Endothelial cell of umbilical vein (primary cell): ENCODE measurements around the gene TARDBP. TPM values are rescaled to one million over a fixed set of nuclear protein-coding genes. Genes with fewer than 3 reads are reported as not detected.

Experiments used
- BruUV-seq: library from RNA; stranded (reverse); fragments of 400-500 nt; replicated peaks from 2 replicates; lab custom pipeline; 2021; lab: Mats Ljungman, UMichigan
- CTCF ChIA-PET: fragments of 300-600, 350-600 bp; sonication (Branson Sonifier 250); formaldehyde crosslinking; loops from one replicate; lab custom pipeline; 2021; ENCODE audit warnings: antibody characterized with exemption, inconsistent platforms; lab: Charles Lee
- POLR2A ChIA-PET: fragments of 300-600, 350-600 bp; sonication (Branson Sonifier 250); formaldehyde crosslinking; loops from one replicate; lab custom pipeline; 2021; ENCODE audit warnings: antibody characterized with exemption, inconsistent platforms; lab: Charles Lee
- DNase-seq: peaks from one replicate; pipeline ENCODE4 v3.0.0-alpha.2; 2011; ENCODE audit warnings: low read depth, low spot score
- FAIRE-seq: peaks from 2 replicates; lab custom pipeline; 2011; peaks lifted over from hg19 to GRCh38; lab: Jason Lieb, UNC
- H2AFZ ChIP-seq: 2 replicates; pipeline ENCODE4 v1.6.0; 2012; ENCODE audit warnings: low read depth, low read length, control low read depth, inconsistent platforms
- H3K27ac ChIP-seq: 2 replicates; pipeline ENCODE4 v1.5.1; 2011; ENCODE audit warnings: low read depth, mild to moderate bottlenecking, control low read depth, low read length, moderate library complexity; ENCODE audit not compliant: insufficient read depth
- H3K27me3 ChIP-seq, 2 experiments: 2 replicates each; pipeline versions ENCODE4 v1.6.0 to v1.6.1; 2011; ENCODE audit warnings: low read length in 2 of 2, mixed read lengths in 1 of 2; ENCODE audit not compliant: control insufficient read depth in 2 of 2, insufficient read depth in 2 of 2
- H3K36me3 ChIP-seq, 2 experiments: 2 replicates in 1 of 2; 3 replicates in 1 of 2; pipeline ENCODE4 v1.5.1; 2011; ENCODE audit warnings: low read length in 2 of 2, mild to moderate bottlenecking in 1 of 2, moderate library complexity in 1 of 2; ENCODE audit not compliant: control insufficient read depth in 2 of 2, insufficient read depth in 2 of 2; ENCODE audit errors: extremely low read depth in 1 of 2
- H3K4me1 ChIP-seq: 3 replicates; pipeline ENCODE4 v1.5.1; 2011; ENCODE audit warnings: mild to moderate bottlenecking, low read length; ENCODE audit not compliant: control insufficient read depth, insufficient read depth; ENCODE audit errors: extremely low read depth
- H3K4me2 ChIP-seq: 2 replicates; pipeline ENCODE4 v1.6.1; 2011; ENCODE audit warnings: low read length, control low read depth, mixed read lengths; ENCODE audit not compliant: insufficient read depth
- H3K4me3 ChIP-seq, 3 experiments: fragments of 200-600 bp in 1 of 3; sonication (generic), shearing (Covaris generic) in 1 of 3; replicated peaks in 1 of 3; 2 replicates each; pipeline ENCODE4 v1.5.1; 2011 to 2016; ENCODE audit warnings: control low read depth in 3 of 3, low read length in 3 of 3, mild to moderate bottlenecking in 2 of 3, inconsistent platforms in 1 of 3, low read depth in 1 of 3, moderate library complexity in 1 of 3; ENCODE audit not compliant: insufficient read depth in 1 of 3
- H3K79me2 ChIP-seq: 2 replicates; pipeline ENCODE4 v1.6.0; 2012; ENCODE audit warnings: low read length, inconsistent platforms; ENCODE audit not compliant: control insufficient read depth, insufficient read depth
- H3K9ac ChIP-seq: replicated peaks from 2 replicates; pipeline ENCODE3; 2011; ENCODE audit warnings: low read length, control low read depth; ENCODE audit not compliant: insufficient read depth; ENCODE audit errors: extremely low read depth
- H3K9me1 ChIP-seq: replicated peaks from 3 replicates; pipeline ENCODE4 v1.6.0; 2011; ENCODE audit warnings: mild to moderate bottlenecking, low read length; ENCODE audit not compliant: control insufficient read depth, insufficient read depth; ENCODE audit errors: extremely low read depth
- H3K9me3 ChIP-seq: replicated peaks from 2 replicates; pipeline ENCODE4 v1.5.1; 2012; ENCODE audit warnings: low read length, inconsistent platforms; ENCODE audit not compliant: control insufficient read depth, insufficient read depth
- H4K20me1 ChIP-seq: replicated peaks from 2 replicates; pipeline ENCODE3; 2011; ENCODE audit warnings: mild to moderate bottlenecking, low read length; ENCODE audit not compliant: control insufficient read depth, insufficient read depth; ENCODE audit errors: extremely low read depth
- EZH2 ChIP-seq: IDR thresholded peaks from 2 replicates; pipeline ENCODE4 v1.6.1; 2012; ENCODE audit warnings: borderline replicate concordance, low read depth, mild to moderate bottlenecking, moderate library complexity, low read length, inconsistent platforms; ENCODE audit not compliant: severe bottlenecking
- GATA2 ChIP-seq: IDR thresholded peaks from 2 replicates; pipeline ENCODE4 v1.7.0; 2011; ENCODE audit warnings: low read depth, mild to moderate bottlenecking, moderate library complexity, mixed read lengths, low read length; ENCODE audit not compliant: insufficient read length, insufficient read depth
- JUN ChIP-seq: IDR thresholded peaks from 2 replicates; pipeline ENCODE4 v1.6.1; 2011; ENCODE audit warnings: borderline replicate concordance, low read depth; ENCODE audit not compliant: insufficient read length, insufficient read depth
- MYC ChIP-seq: IDR thresholded peaks from one replicate; pipeline ENCODE4 v1.6.1; 2011; ENCODE audit warnings: mild to moderate bottlenecking, low read depth, low read length
- POLR2AphosphoS5 ChIP-seq: IDR thresholded peaks from 2 replicates; pipeline ENCODE4 v1.6.1; 2012; ENCODE audit warnings: low read depth, mild to moderate bottlenecking, control low read depth, low read length, moderate library complexity; ENCODE audit not compliant: insufficient read depth
- dilution Hi-C: fragments of 300-500 bp; cut with MboI; formaldehyde crosslinking; loops from one replicate; pipeline ENCODE4 v1.15.0; 2019; ENCODE audit warnings: low sequenced_read_pairs; ENCODE audit not compliant: extremely low pct_ligation_motif_present
- intact Hi-C: fragments of 100-400 bp; cut with micrococcal nuclease; formaldehyde crosslinking; loops from one replicate; pipeline ENCODE4 v1.10.0; 2022
- polyA plus RNA-seq, 4 experiments: library from polyadenylated mRNA; depleted of rRNA in 3 of 4; stranded (reverse) in 3 of 4; unstranded in 1 of 4; fragments of >200 nt; gene quantifications; 2 replicates each; pipeline versions ENCODE4 v1.2.1 to v1.2.3, GENCODE V29; 2011 to 2012; ENCODE audit warnings: missing spikeins in 1 of 4
- total RNA-seq: library from RNA; stranded (reverse); gene quantifications from 2 replicates; pipeline ENCODE4 v1.2.3, GENCODE V29; 2021
- TF ChIP-seq, protein P1 (sequence below): IDR thresholded peaks from 2 replicates; pipeline ENCODE4 v1.6.1; 2011; ENCODE audit not compliant: insufficient read depth, insufficient read length
- TF ChIP-seq, protein P2 (sequence below), 2 donors: IDR thresholded peaks; 1 replicate in 1 of 2; 2 replicates in 1 of 2; pipeline ENCODE4 v1.5.1; 2011; ENCODE audit warnings: low read length in 2 of 2, mild to moderate bottlenecking in 2 of 2, moderate library complexity in 2 of 2, control low read depth in 1 of 2, inconsistent platforms in 1 of 2, low read depth in 1 of 2; ENCODE audit not compliant: insufficient read depth in 1 of 2; ENCODE audit errors: extremely low read depth in 1 of 2

TARDBP gene
- total and polyA plus RNA-seq, 2 donors (not counting 3 experiments of a cell fraction or from before 2014, with no cell fraction given) = 106 to 183 TPM

DNA sequence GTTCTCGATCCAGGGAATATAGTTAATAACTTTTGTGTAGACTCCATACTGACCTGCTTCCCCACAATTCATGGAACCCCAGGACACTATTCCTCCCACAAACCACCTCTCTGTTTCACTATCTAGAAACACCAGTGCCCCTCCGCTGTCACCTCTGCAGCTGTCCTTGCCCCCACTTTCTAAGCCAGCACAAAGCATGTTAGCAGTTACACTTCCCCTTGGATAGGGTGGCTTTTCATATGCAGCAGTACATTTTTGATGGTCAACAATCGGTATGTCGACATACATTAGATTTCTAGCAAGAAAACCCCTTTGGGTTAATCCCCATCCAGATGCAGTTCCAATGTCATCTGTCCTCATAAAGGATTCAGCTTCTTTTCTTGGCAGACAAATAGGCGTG, 14.4 kb downstream of the TARDBP start:
- no peak overlapping the region for H3K9ac ChIP-seq
- dilution Hi-C loops (no loop called here), intact Hi-C loops (no loop called here)
- no peak overlapping the region for H3K4me2 ChIP-seq
- H3K4me3 ChIP-seq = no peak overlapping the region
- H3K79me2 ChIP-seq = peaks cover 4% of the 10 kb centered on the region
- no peak overlapping the region for H3K27ac ChIP-seq
- peaks cover 22 to 30% of the 10 kb centered on the region in 2 experiments for H3K36me3 ChIP-seq
- no peaks in the 10 kb centered on the region for H3K9me3 ChIP-seq
- no peak overlapping the region for H2AFZ ChIP-seq
- H4K20me1 ChIP-seq = no peaks in the 10 kb centered on the region
- CTCF ChIA-PET = interaction anchor here (1.1 kb wide), 1 partner anchor 11 kb away, joined by 6 read pairs; no protein-coding TSS in a partner anchor
- no TSS peak for BruUV-seq
- no peaks in the 10 kb centered on the region for H3K9me1 ChIP-seq
- DNase-seq (no peak), FAIRE-seq (no peak)
- no peak for TF ChIP-seq MYC
- no peak for TF ChIP-seq JUN
- TF ChIP-seq EZH2 = no peak
- no peak for TF ChIP-seq POLR2AphosphoS5
- TF ChIP-seq, protein P1, sequence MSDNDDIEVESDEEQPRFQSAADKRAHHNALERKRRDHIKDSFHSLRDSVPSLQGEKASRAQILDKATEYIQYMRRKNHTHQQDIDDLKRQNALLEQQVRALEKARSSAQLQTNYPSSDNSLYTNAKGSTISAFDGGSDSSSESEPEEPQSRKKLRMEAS = no peak
- TF ChIP-seq GATA2 = no peak
- TF ChIP-seq, protein P2, sequence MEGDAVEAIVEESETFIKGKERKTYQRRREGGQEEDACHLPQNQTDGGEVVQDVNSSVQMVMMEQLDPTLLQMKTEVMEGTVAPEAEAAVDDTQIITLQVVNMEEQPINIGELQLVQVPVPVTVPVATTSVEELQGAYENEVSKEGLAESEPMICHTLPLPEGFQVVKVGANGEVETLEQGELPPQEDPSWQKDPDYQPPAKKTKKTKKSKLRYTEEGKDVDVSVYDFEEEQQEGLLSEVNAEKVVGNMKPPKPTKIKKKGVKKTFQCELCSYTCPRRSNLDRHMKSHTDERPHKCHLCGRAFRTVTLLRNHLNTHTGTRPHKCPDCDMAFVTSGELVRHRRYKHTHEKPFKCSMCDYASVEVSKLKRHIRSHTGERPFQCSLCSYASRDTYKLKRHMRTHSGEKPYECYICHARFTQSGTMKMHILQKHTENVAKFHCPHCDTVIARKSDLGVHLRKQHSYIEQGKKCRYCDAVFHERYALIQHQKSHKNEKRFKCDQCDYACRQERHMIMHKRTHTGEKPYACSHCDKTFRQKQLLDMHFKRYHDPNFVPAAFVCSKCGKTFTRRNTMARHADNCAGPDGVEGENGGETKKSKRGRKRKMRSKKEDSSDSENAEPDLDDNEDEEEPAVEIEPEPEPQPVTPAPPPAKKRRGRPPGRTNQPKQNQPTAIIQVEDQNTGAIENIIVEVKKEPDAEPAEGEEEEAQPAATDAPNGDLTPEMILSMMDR (IDR thresholded peaks at IDR 0.05; ENCODE audit: extremely low read depth in 1 of 2, insufficient read depth in 1 of 2, low read depth in 1 of 2, low read length in 2 of 2) = no peak
- POLR2A ChIA-PET = no interaction called here
- no peaks in the 10 kb centered on the region for H3K4me1 ChIP-seq
- no peaks in the 10 kb centered on the region for H3K27me3 ChIP-seq
